HEK293T (cell line): Measurements from ENCODE around the gene F2.

Experiments used
- CTCF ChIA-PET: fragments of 350-600 bp; formaldehyde crosslinking; extraction: SDS; loops from one replicate; lab custom pipeline; 2021; ENCODE audit warnings: antibody characterized with exemption, inconsistent platforms; lab: Yijun Ruan, JAX
- POLR2A ChIA-PET: fragments of 350-600 bp; formaldehyde crosslinking; extraction: SDS; loops from one replicate; lab custom pipeline; 2020; ENCODE audit warnings: antibody characterized with exemption, inconsistent platforms; lab: Yijun Ruan, JAX
- DNase-seq: peaks from one replicate; pipeline ENCODE4 v3.0.0; 2012; ENCODE audit warnings: mixed read lengths; ENCODE audit errors: extremely low spot score
- ARNT ChIP-seq: fragments of 450-650 bp; IDR thresholded peaks from 2 replicates; pipeline ENCODE4 v1.6.1; 2017; ENCODE audit warnings: mild to moderate bottlenecking
- BHLHE40 ChIP-seq: fragments of 450-650 bp; IDR thresholded peaks from 2 replicates; pipeline ENCODE4 v1.6.1; 2016; ENCODE audit warnings: mild to moderate bottlenecking, moderate library complexity, borderline replicate concordance
- CTBP1 ChIP-seq: fragments of 450-650 bp; IDR thresholded peaks from 2 replicates; pipeline ENCODE4 v1.6.1; 2016; ENCODE audit warnings: borderline replicate concordance
- ELF4 ChIP-seq: fragments of 450-650 bp; IDR thresholded peaks from 2 replicates; pipeline ENCODE4 v1.6.1; 2017; ENCODE audit warnings: antibody characterized with exemption
- FOXA1 ChIP-seq: fragments of 450-650 bp; IDR thresholded peaks from 2 replicates; pipeline ENCODE4 v1.6.1; 2016; ENCODE audit warnings: mild to moderate bottlenecking
- FOXK2 ChIP-seq: fragments of 450-650 bp; IDR thresholded peaks from 2 replicates; pipeline ENCODE4 v1.6.1; 2016; ENCODE audit warnings: mild to moderate bottlenecking
- FOXM1 ChIP-seq: fragments of 450-650 bp; IDR thresholded peaks from 2 replicates; pipeline ENCODE4 v1.6.1; 2017; ENCODE audit warnings: mild to moderate bottlenecking, borderline replicate concordance
- HDGF ChIP-seq: fragments of 450-650 bp; IDR thresholded peaks from 2 replicates; pipeline ENCODE4 v1.6.1; 2017; ENCODE audit warnings: antibody characterized with exemption, borderline replicate concordance
- L3MBTL2 ChIP-seq: fragments of 450-650 bp; conservative IDR thresholded peaks from 2 replicates; pipeline ENCODE4 v1.6.1; 2016; ENCODE audit warnings: mild to moderate bottlenecking
- LEF1 ChIP-seq: fragments of 450-650 bp; IDR thresholded peaks from 2 replicates; pipeline ENCODE4 v1.6.1; 2017; ENCODE audit warnings: mild to moderate bottlenecking, borderline replicate concordance
- NFRKB ChIP-seq: fragments of 450-650 bp; IDR thresholded peaks from 2 replicates; pipeline ENCODE4 v1.6.1; 2016; ENCODE audit warnings: mild to moderate bottlenecking, moderate library complexity
- SP1 ChIP-seq: fragments of 450-650 bp; IDR thresholded peaks from 2 replicates; pipeline ENCODE4 v1.6.1; 2017
- SUZ12 ChIP-seq: fragments of 450-650 bp; IDR thresholded peaks from 2 replicates; pipeline ENCODE4 v1.6.1; 2016; ENCODE audit warnings: mild to moderate bottlenecking
- TARDBP ChIP-seq: fragments of 450-650 bp; IDR thresholded peaks from 2 replicates; pipeline ENCODE4 v1.6.1; 2016
- ZNF384 ChIP-seq: fragments of 450-650 bp; IDR thresholded peaks from 2 replicates; pipeline ENCODE4 v1.6.1; 2016
- TF ChIP-seq, protein P1 (sequence below): fragments of 450-650 bp; IDR thresholded peaks from 2 replicates; pipeline ENCODE4 v1.6.1; 2016

The F2 gene

DNA sequence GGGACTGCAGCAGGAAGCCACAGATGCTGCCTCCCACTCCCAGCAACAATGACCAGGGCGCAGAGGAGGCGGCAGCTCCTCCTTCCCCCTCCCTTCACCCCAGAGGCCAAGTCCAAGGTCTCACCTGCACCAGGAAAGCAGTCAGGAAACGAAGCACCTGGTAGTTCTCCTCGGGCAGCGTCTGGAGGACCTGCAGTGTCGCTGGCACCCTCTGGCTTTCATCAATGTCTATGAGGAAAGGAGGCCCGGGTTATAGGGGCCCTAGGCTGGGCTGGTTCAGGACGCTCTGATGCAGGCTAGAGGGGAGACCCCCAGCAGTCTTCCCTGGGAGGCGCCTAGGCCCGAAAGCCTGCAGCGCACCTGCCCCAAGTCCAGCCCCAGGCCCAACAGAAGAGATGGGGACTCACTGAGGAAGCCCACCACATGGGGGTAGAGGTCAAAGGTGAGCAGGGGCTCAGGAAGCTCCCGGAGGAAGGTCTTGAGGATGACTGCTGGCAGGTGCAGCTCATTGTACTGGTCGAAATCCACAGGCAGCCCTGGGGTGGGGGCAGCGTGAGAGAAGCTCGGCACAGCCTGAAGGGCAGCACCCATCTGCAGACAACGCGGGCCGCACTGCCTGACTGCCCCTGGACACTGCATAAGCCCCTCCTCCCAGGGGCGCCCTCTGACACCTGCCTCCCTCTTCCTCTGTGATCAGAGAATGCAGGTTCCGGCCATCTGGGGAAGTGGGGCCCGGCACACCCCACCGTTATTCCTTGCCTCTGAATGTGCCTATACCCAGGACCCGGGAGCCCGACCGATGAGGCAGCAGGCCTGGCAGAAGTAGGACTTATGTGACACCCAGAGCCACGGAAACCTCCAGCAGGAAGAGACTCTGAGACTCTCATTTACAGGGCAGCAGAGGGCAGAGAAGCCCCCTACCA, 39.5 kb upstream of the F2 start:
- ChIA-PET CTCF (no interaction called here), POLR2A (no interaction called here)
- TF ChIP-seq CTBP1: no peak
- no peak for TF ChIP-seq LEF1
- TF ChIP-seq HDGF: no peak
- TF ChIP-seq SP1: no peak
- no peak for TF ChIP-seq L3MBTL2
- no peak for TF ChIP-seq BHLHE40
- TF ChIP-seq NFRKB: no peak
- TF ChIP-seq, protein P1, sequence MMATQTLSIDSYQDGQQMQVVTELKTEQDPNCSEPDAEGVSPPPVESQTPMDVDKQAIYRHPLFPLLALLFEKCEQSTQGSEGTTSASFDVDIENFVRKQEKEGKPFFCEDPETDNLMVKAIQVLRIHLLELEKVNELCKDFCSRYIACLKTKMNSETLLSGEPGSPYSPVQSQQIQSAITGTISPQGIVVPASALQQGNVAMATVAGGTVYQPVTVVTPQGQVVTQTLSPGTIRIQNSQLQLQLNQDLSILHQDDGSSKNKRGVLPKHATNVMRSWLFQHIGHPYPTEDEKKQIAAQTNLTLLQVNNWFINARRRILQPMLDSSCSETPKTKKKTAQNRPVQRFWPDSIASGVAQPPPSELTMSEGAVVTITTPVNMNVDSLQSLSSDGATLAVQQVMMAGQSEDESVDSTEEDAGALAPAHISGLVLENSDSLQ: no peak
- no peak for TF ChIP-seq FOXM1
- TF ChIP-seq FOXA1: no peak
- TF ChIP-seq TARDBP: no peak
- no peak for TF ChIP-seq SUZ12
- no peak for TF ChIP-seq ZNF384
- no peak for TF ChIP-seq ELF4
- no peak for TF ChIP-seq ARNT
- no peak for TF ChIP-seq FOXK2
- DNase-seq: no peak

- CTCF ChIA-PET: no interaction called here
- TF ChIP-seq ELF4: no peak
- TF ChIP-seq, protein P1: no peak
- TF ChIP-seq ZNF384: no peak
- TF ChIP-seq SUZ12: no peak
- TF ChIP-seq TARDBP: no peak
- no peak for TF ChIP-seq LEF1
- TF ChIP-seq ARNT: no peak
- no peak for TF ChIP-seq FOXA1
- TF ChIP-seq L3MBTL2: no peak
- POLR2A ChIA-PET: no interaction called here
- DNase-seq: no peak
Measured at GRCh38 chr11:46680164-46680760, 38.8 kb upstream of the F2 start.

- CTCF ChIA-PET: no interaction called here
- no peak for DNase-seq
- TF ChIP-seq ZNF384 (no peak), FOXA1 (no peak), FOXM1 (no peak), FOXK2 (no peak), SUZ12 (no peak), TARDBP (no peak)
- TF ChIP-seq, protein P1: no peak
- POLR2A ChIA-PET: no interaction called here
Measured at GRCh38 chr11:46680815-46681214, 38.2 kb upstream of the F2 start.

GRCh38 chr11:46681814-46682213, 37.2 kb upstream of the F2 start:
- CTCF ChIA-PET: no interaction called here
- DNase-seq: no peak
- no peak for TF ChIP-seq BHLHE40
- TF ChIP-seq ZNF384: no peak
- TF ChIP-seq NFRKB: no peak
- no peak for TF ChIP-seq FOXM1
- TF ChIP-seq TARDBP: no peak
- TF ChIP-seq SP1: no peak
- TF ChIP-seq, protein P1: no peak
- no peak for TF ChIP-seq L3MBTL2
- no peak for TF ChIP-seq ARNT
- no peak for TF ChIP-seq FOXA1
- no peak for TF ChIP-seq HDGF
- TF ChIP-seq FOXK2: no peak
- no peak for TF ChIP-seq LEF1
- TF ChIP-seq CTBP1: no peak
- TF ChIP-seq SUZ12: no peak
- POLR2A ChIA-PET: no interaction called here

GRCh38 chr11:46682773-46683752, 36.0 kb upstream of the F2 start:
- TF ChIP-seq ELF4: no peak
- TF ChIP-seq L3MBTL2: no peak
- TF ChIP-seq HDGF: no peak
- TF ChIP-seq TARDBP: no peak
- TF ChIP-seq FOXM1: no peak
- no peak for TF ChIP-seq FOXA1
- TF ChIP-seq SUZ12: no peak
- no peak for TF ChIP-seq ARNT
- TF ChIP-seq, protein P1: no peak
- TF ChIP-seq LEF1: no peak
- TF ChIP-seq ZNF384: no peak
- no peak for TF ChIP-seq NFRKB
- no peak for TF ChIP-seq CTBP1
- no peak for TF ChIP-seq SP1
- CTCF ChIA-PET: no interaction called here
- POLR2A ChIA-PET: no interaction called here
- no peak for DNase-seq
